Hepatocyte (in vitro differentiated cells): Measurements from ENCODE around the gene DDX41.

Experiments
- CTCF ChIP-seq: fragments of 200-600 bp; sonication (generic); IDR thresholded peaks from 2 replicates; pipeline ENCODE4 v1.5.1; 2016; ENCODE audit warnings: antibody characterized with exemption, mild to moderate bottlenecking; ENCODE audit not compliant: poor library complexity
- EZH2phosphoT487 ChIP-seq: fragments of 200-600 bp; sonication (generic); IDR thresholded peaks from one replicate; pipeline ENCODE4 v1.6.1; 2018; ENCODE audit warnings: antibody characterized with exemption, mild to moderate bottlenecking, low read depth, moderate library complexity; ENCODE audit not compliant: unreplicated experiment, severe bottlenecking

- TF ChIP-seq CTCF (no peak), EZH2phosphoT487 (no peak)
Observed at GRCh38 chr5:177546258-177546741, 29.5 kb upstream of the DDX41 start.
